Endothelial cell (in vitro differentiated cells): ENCODE measurements around the gene PSMG2. TPM values are rescaled to one million over a fixed set of nuclear protein-coding genes. Genes with fewer than 3 reads are reported as not detected.
"Not testable (repeated sequence)": the region's sequence is repeated elsewhere in the genome, so short reads cannot be mapped to it uniquely, and the experiment has no call there.

ENCODE experiments used
- DNase-seq: peaks from one replicate; pipeline ENCODE4 v3.0.0; 2021; ENCODE audit warnings: low spot score
- H3K27ac Mint-ChIP-seq: one replicate; pipeline ENCODE4 v1.8.0; 2021; ENCODE audit warnings: mixed read lengths, inconsistent platforms; ENCODE audit not compliant: unreplicated experiment
- H3K27me3 Mint-ChIP-seq: one replicate; pipeline ENCODE4 v1.8.0; 2021; ENCODE audit warnings: mild to moderate bottlenecking, moderate library complexity, mixed read lengths, inconsistent platforms; ENCODE audit not compliant: unreplicated experiment
- H3K36me3 Mint-ChIP-seq: one replicate; pipeline ENCODE4 v1.8.0; 2021; ENCODE audit warnings: mild to moderate bottlenecking, low read depth, mixed read lengths, inconsistent platforms; ENCODE audit not compliant: unreplicated experiment
- H3K4me1 Mint-ChIP-seq: one replicate; pipeline ENCODE4 v1.8.0; 2021; ENCODE audit warnings: mild to moderate bottlenecking, mixed read lengths, inconsistent platforms; ENCODE audit not compliant: unreplicated experiment
- H3K4me3 Mint-ChIP-seq: one replicate; pipeline ENCODE4 v1.8.0; 2021; ENCODE audit warnings: mild to moderate bottlenecking, mixed read lengths, inconsistent platforms; ENCODE audit not compliant: unreplicated experiment
- H3K9me3 Mint-ChIP-seq: one replicate; pipeline ENCODE4 v1.8.0; 2021; ENCODE audit warnings: mixed read lengths, inconsistent platforms; ENCODE audit not compliant: unreplicated experiment
- total RNA-seq: library from RNA; stranded (reverse); fragmentation: NEBNext Ultra II Directional; extraction: Animal tissue kit (Norgen Biotek cat#: 25700); gene quantifications from one replicate; pipeline ENCODE4 v1.2.1, GENCODE V29; 2021; ENCODE audit not compliant: unreplicated experiment
- TF ChIP-seq, protein P1 (sequence below): fragments of 200-600 bp; sonication (generic); IDR thresholded peaks from one replicate; pipeline ENCODE4 v1.5.0; 2021; ENCODE audit warnings: antibody characterized with exemption; ENCODE audit not compliant: unreplicated experiment

The PSMG2 gene
- total RNA-seq, 1 donor from 2014 or later = 70.4 TPM

DNA sequence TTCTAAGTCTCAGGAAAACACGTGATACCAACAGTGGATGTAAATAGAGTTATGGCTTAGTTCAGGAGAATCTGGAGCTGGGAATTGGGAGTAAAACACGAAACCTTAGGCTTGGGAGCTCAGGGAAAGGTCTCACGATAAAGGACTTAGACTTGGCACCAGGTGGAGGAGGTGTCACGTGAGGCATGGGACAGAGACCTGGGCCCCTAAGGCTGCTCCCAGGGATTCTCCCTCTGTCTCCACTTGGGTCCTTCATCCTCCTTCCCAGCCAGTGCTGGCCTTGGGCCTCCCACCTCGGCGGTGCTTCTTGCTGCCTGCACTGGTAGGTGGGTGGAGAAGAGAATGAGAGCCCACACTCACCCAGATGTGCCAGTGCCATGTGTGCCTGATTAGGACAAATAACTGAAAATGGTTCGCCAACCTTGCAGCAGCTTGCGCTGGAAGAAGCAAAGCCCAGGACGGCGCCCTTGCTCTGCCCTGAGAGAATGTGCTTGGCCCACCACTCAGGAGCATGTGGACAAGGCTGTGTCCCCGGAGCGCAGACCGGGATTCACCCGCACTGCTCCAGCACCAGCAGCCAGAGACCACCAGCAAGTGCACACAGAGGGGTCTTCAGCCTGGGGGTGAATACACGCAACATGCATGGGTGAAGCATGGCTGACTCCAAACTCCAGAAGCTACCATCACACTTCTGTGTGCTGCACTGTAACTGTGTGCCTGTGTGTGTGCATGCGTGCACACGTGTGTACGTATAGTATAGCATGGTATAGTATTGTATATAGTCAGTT, 48.1 kb downstream of the PSMG2 start:
- H3K4me3 Mint-ChIP-seq = no peak overlapping the region
- no peak for DNase-seq
- no peak overlapping the region for H3K27ac Mint-ChIP-seq
- H3K27me3 Mint-ChIP-seq = peaks cover 2% of the 10 kb centered on the region
- TF ChIP-seq, protein P1, sequence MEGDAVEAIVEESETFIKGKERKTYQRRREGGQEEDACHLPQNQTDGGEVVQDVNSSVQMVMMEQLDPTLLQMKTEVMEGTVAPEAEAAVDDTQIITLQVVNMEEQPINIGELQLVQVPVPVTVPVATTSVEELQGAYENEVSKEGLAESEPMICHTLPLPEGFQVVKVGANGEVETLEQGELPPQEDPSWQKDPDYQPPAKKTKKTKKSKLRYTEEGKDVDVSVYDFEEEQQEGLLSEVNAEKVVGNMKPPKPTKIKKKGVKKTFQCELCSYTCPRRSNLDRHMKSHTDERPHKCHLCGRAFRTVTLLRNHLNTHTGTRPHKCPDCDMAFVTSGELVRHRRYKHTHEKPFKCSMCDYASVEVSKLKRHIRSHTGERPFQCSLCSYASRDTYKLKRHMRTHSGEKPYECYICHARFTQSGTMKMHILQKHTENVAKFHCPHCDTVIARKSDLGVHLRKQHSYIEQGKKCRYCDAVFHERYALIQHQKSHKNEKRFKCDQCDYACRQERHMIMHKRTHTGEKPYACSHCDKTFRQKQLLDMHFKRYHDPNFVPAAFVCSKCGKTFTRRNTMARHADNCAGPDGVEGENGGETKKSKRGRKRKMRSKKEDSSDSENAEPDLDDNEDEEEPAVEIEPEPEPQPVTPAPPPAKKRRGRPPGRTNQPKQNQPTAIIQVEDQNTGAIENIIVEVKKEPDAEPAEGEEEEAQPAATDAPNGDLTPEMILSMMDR = no peak
- H3K4me1 Mint-ChIP-seq = no peaks in the 10 kb centered on the region
- H3K36me3 Mint-ChIP-seq = no peaks in the 10 kb centered on the region
- H3K9me3 Mint-ChIP-seq = no peaks in the 10 kb centered on the region

DNA sequence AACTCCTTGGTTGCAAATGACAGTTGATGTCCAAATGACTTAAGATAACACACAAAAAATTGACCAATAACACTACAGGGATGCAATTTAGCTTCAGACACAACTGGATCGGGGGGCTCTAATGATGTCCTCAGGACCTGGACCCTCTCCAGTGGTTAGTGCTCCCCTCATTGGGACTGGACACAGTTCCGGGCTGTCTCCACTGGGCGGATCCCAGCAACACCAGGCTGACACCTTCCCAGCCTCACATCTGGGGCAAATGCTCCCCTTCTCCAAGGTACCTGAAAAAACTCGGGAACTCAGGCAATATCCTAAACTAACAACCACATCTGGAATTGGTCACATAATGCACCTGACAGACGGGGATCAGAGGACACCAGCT, 48.7 kb downstream of the PSMG2 start:
- TF ChIP-seq, protein P1 = no peak

DNA sequence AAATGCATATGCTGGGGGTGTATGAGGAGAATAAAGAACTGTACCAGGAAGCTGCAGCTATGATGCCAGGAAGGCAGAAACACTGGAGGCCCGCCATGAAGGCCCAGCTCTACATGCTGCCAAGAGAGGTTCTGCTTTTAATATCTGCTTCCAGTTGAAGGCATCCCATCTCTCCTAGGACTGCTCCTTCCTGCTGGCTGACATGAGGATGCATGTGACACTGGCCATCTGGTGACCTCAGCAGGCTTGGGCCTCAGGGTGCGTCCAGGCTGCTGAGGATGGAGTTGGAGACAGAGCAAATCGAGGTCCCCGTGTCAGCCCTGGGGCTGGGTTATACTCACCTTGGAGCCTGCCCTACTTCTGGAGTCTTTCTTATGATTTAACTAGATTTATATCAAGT, 49.0 kb downstream of the PSMG2 start:
- Mint-ChIP-seq H3K9me3 (no peaks in the 10 kb centered on the region), H3K4me3 (no peak overlapping the region)

More for the DNA sequence above, 48.7 kb downstream of the PSMG2 start:
- Mint-ChIP-seq H3K27me3 (peaks cover 2% of the 10 kb centered on the region), H3K9me3 (no peaks in the 10 kb centered on the region), H3K27ac (no peak overlapping the region), H3K4me3 (no peak overlapping the region), H3K4me1 (no peaks in the 10 kb centered on the region), H3K36me3 (no peaks in the 10 kb centered on the region)
- DNase-seq = no peak

DNA sequence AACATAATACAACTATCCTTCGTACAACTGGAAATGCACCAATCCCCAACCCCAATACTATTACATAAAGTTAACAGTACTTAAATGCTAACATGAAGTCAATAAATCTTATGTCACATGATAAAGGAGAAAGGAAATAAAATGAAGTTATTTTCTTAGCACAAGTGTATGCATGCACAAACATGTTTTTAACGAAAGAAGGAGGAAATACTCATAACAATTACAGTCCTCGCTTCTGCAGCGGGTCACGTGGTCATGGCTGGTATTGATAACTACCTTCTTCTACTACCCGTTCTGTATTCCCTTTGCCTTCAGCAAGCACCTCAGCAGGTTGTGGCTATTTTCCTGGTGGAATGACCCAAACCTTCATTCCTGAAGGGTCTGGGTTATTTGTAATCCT, 51.7 kb downstream of the PSMG2 start:
- TF ChIP-seq, protein P1 = no peak
- Mint-ChIP-seq H3K36me3 (no peaks in the 10 kb centered on the region), H3K4me1 (no peaks in the 10 kb centered on the region), H3K4me3 (no peak overlapping the region), H3K9me3 (no peaks in the 10 kb centered on the region), H3K27me3 (peaks cover 2% of the 10 kb centered on the region), H3K27ac (no peak overlapping the region)
- DNase-seq = no peak

More for the DNA sequence above, 49.0 kb downstream of the PSMG2 start:
- peaks cover 2% of the 10 kb centered on the region for H3K27me3 Mint-ChIP-seq
- no peak for DNase-seq
- no peaks in the 10 kb centered on the region for H3K36me3 Mint-ChIP-seq
- TF ChIP-seq, protein P1 = no peak
- no peaks in the 10 kb centered on the region for H3K4me1 Mint-ChIP-seq
- no peak overlapping the region for H3K27ac Mint-ChIP-seq

DNA sequence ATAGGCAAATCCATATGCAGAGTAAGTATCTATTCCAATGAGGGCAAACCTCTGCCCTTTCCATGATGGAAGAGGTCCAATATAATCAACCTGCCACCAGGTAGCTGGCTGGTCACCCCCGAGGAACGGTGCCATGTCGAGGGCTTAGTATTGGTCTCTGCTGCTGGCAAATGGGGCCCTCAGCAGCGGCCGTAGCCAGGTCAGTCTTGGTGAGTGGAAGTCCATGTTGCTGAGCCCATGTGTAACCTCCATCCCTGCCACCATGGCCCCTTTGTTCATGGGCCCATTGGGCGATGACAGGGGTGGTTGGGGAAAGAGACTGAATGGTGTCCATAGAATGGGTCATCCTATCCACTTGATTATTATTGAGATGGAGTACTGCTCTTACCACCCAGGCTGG, 52.8 kb downstream of the PSMG2 start:
- not testable (repeated sequence) for H3K4me3 Mint-ChIP-seq, H3K27me3 Mint-ChIP-seq, H3K27ac Mint-ChIP-seq, DNase-seq, H3K36me3 Mint-ChIP-seq, H3K9me3 Mint-ChIP-seq, H3K4me1 Mint-ChIP-seq

DNA sequence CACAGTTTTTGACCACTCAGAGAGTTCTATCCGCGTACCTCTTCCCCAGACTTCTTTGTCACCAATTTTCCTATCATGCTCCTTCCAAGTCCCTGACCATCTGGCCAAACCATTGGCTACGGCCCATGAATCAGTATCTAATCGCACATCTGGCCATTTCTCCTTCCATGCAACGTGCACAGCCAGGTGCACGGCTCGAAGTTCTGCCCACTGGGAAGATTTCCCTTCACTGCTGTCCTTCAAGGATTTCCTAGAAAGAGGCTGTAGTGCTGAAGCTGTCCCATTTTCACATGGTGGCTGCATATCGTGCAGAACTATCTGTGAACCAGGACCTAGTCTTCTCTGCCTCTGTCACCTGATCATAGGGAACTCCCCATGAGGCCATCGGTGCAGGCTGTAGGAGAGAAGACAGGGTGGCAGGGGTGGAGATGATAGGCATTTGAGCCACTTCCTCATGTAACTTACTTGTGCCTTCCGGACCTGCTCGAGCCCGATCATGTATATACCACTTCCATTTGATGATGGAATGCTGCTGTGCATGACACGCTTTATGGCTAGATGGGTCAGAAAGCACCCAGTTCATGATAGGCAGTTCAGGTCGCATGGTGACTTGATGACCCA, 53.9 kb downstream of the PSMG2 start:
- not testable (repeated sequence) for H3K4me1 Mint-ChIP-seq, H3K9me3 Mint-ChIP-seq, H3K27me3 Mint-ChIP-seq, H3K4me3 Mint-ChIP-seq, H3K27ac Mint-ChIP-seq, H3K36me3 Mint-ChIP-seq, DNase-seq

DNA sequence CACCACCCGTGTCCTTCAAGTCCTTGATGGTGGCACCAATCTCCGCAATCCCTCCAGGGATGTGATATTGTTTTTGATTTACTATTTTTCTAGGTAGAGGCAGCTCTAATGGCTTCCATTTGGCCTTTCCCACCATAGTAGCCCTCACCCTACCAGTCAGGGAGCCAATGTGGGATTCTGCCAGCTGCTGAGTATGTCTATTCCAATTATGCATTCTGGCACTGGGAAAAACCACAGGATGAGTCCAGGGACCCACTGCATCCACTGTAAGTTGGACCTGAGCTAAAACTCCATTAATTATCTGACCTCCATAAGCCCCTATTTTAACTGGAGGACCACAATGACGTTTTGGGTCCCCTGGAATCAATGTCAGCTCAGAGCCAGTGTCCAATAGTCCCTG, 55.7 kb downstream of the PSMG2 start:
- not testable (repeated sequence) for H3K27ac Mint-ChIP-seq, H3K4me3 Mint-ChIP-seq, H3K4me1 Mint-ChIP-seq, H3K27me3 Mint-ChIP-seq, H3K36me3 Mint-ChIP-seq, DNase-seq, H3K9me3 Mint-ChIP-seq
